Mucosa of gallbladder (tissue), 1 donor: Measurements from ENCODE around the gene OARD1. TPM values are rescaled to one million over a fixed set of nuclear protein-coding genes. Genes with fewer than 3 reads are reported as not detected.
"Not testable (repeated sequence)": the region's sequence is repeated elsewhere in the genome, so short reads cannot be mapped to it uniquely, and the experiment has no call there.

ENCODE experiments used
- DNase-seq: peaks from one replicate; pipeline ENCODE4 v3.0.0-alpha.2; 2020; ENCODE audit warnings: low spot score
- total RNA-seq: library from RNA; stranded (reverse); gene quantifications from one replicate; pipeline ENCODE4 v1.2.1, GENCODE V29; 2021
- donor health status: DM: no; HTN: no; CAD: no.

The OARD1 gene
- total RNA-seq, 1 donor from 2014 or later: 36.3 TPM

DNA sequence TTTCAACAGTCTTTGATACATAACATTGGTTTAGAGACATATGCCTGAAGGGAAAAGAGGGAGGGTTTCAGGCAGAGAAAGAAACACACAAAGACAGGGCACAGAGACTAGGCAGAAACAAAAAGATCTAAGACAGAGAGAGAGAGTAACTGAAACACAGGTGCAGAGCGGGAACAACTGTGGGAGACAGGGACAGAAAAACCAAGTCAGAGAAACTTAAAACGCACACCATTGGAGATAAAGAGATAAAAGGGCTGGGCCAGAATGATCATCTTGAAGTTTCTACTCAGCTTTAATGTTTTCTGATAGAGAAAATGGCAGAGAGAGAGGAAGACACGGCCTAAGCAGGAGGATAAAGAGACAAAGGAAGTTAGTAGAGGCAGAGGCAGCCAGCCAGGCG, 44.9 kb downstream of the OARD1 start:
- no peak for DNase-seq

DNA sequence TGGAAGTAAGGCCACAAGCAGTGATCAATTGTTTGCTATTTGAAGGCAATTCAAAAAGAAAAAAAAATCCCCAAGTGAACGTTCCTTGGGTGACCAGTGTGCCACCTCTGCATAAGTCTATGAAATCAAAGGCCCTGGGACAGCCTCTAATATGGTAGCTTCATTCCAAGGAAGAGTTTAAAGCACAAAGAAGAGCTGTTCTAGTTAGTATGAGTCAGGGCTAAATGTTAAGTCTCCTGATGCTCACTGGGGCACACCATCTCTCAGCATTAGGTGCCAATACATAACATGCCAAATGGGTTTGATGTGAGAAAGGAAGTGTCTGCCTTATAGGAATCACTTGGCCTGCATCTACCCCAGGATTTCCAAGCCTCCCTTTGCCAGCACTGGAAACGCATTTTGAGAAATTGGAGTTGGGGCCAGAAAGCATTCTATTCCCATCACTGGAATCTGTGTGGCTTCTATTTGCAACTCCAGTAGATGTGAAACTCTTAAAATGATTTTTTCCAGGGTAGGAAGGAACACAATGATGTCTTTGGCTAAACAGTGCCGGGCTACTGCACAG, 46.1 kb downstream of the OARD1 start:
- no peak for DNase-seq

DNA sequence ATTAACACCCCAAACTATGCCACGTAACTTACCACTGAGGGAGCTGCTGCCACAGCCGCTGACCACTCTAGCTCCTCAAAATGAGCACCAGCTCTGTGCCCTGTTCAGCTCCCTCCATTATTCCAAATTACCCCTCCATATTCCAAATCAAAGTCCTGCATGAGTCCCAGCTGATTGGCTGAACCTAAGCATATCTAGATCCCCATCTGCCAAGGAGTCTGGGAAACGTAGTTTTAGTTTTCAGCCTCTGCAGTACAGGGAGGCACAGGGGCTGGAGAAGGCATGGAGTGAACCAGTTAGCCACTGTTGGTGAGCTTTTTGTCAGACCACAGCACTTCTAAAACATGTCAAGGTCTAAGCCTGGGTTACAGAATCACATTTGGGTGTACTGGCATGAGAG, 49.0 kb downstream of the OARD1 start:
- DNase-seq: no peak

GRCh38 chr6:41022294-41022693, 49.9 kb downstream of the OARD1 start:
- DNase-seq: no peak

- DNase-seq: no peak
Measured at GRCh38 chr6:41021832-41022231, 50.3 kb downstream of the OARD1 start.

GRCh38 chr6:41017663-41018062, 54.5 kb downstream of the OARD1 start:
- no peak for DNase-seq

- not testable (repeated sequence) for DNase-seq
Measured at GRCh38 chr6:41015860-41016259, 56.3 kb downstream of the OARD1 start.

- no peak for DNase-seq
Measured at GRCh38 chr6:41014780-41015179, 57.4 kb downstream of the OARD1 start.

Other genes starting within 250 kb of the OARD1 start
- 26.4 TPM for gene UNC5CL, start 33.1 kb downstream of the OARD1 start, total RNA-seq
- 1.0 TPM for gene TSPO2, start 29.9 kb downstream of the OARD1 start, total RNA-seq
- gene APOBEC2, start 19.2 kb downstream of the OARD1 start, total RNA-seq: not detected
- gene NFYA, start 618 bp upstream of the OARD1 start, total RNA-seq: 24.8 TPM
- gene TREML1, start 82.0 kb upstream of the OARD1 start, total RNA-seq: 1.1 TPM
- 26.7 TPM for gene TREM2, start 90.8 kb upstream of the OARD1 start, total RNA-seq
- gene TREML2, start 128.8 kb upstream of the OARD1 start, total RNA-seq: not detected
- gene TREML4, start 156.0 kb upstream of the OARD1 start, total RNA-seq: not detected
- 1.3 TPM for gene TREM1, start 214.3 kb upstream of the OARD1 start, total RNA-seq